Hematopoietic multipotent progenitor cell treated with erythropoietin and hydrocortisone succinate and interleukin-3 and kit ligand, for 4 days (in vitro differentiated cells): ENCODE data around the gene COL27A1.
A peak's percentile ranks its signal among the peaks of the same experiment; 100 is the strongest.

Experiments used
- DNase-seq: peaks from one replicate; pipeline ENCODE4 v3.0.0-alpha.2; 2015

The COL27A1 gene

DNA sequence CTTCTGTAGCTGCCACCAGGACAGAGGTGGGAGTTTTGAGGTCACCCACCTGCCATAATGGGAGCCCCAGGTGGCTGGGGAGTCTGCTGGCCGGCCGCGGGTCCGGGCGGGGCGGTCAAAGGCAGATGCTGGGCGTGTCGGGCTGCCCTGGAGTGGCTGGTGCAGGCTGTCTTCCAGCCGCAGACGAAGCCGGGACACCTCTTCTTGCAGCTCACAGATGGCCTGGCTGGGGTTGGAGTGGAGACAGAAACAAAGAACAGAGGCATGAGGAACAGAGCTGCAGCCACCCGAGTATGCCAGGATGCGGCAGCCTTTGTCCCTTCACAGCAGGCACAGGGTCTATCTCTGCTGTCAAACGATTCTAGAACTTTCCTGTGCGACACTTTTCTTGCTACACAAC lies 192.3 kb downstream of the COL27A1 start:
- no peak for DNase-seq

DNA sequence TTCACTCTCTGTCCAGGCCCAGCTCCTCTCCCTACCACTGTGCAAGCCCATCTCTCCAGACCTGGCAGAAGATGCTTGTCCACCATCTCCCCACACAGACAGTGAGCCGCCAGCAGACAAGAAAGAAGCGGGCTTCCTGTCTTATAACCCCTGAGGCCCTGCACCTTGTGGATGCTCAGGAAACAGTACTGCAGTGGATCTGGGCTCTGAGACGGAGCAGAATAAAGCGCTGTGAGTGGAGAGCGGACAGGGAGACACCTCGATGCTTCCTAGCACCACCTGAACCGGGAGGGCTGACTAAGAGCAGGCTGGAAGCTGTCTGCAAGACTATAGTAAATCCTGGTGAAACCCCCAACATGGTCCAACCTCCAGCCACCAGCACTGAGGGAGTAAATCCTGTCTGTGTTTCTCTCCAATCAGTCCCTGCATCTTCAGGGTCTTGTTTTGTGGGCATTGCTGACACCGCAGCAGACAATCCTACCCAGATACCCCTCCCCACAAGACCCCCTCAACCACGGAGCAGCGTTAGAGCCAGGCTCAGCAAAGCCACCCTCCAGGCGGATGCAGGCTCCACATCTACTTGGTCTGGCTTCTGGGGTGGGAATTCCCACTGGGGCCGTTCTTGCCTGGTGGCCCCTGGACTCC lies 193.0 kb downstream of the COL27A1 start:
- no peak for DNase-seq

DNA sequence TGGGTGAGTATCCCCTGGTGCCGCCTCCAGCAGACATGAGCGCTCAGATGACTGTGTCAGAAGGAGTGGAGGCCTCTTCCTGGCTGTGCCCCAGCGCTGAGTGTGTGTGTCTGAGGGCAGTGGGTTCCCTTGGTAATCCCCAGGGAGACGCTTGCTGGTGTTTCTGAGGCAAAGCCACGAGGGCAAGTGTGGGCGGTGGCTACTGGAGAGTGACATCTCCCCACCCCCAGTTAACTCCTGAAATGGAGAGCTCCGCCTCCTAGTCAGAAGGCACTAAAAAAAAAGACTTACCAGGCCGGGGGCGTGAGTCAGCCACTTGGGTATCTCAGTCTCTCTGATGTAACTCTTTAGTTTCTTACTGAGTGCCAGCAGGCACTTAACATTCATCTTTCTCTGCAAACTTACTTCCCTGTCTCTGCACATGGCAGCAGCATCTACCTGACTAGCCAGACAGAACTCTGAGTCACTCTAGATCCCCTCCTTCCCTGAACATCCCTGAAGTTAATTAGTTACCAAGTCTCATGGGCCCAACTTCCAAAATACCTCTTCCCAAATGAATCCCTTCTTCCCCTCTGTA lies 193.7 kb downstream of the COL27A1 start:
- DNase-seq = peak; percentile 92

DNA sequence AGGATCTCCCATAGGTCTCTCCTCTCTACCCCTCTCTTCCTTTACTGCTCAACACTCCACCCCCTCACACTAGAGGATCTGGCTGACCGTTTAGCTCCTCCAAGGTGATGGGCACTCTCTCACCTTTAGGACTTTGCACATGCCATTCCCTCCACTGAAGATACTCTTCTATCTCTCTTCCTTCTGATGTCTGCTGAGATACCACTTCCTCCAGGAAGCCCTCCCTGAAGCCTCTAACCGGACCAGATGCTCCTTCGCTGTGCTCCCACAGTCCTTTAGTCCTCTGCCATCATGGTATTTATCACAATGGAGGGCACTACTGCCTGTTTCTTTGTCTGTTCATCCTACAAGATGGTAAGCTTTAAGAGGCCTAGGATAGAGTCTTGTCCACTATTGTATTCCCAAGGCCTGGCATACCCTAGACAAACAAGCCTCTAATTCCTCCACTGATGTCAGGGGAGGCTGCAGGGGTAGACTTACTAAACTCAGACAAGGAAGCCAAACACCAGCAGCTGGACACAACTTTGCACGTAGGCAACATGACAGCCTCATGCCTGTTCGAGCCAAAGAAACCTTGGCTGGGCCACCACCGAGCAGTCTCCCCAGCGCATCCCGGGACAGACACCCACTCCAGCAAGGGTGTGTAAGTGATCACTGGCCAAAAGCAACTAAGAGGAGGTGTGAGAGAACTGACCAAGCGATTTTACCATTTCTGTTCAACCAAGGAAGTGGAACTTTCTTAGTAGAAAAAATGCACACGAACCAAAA lies 194.6 kb downstream of the COL27A1 start:
- DNase-seq = no peak

DNA sequence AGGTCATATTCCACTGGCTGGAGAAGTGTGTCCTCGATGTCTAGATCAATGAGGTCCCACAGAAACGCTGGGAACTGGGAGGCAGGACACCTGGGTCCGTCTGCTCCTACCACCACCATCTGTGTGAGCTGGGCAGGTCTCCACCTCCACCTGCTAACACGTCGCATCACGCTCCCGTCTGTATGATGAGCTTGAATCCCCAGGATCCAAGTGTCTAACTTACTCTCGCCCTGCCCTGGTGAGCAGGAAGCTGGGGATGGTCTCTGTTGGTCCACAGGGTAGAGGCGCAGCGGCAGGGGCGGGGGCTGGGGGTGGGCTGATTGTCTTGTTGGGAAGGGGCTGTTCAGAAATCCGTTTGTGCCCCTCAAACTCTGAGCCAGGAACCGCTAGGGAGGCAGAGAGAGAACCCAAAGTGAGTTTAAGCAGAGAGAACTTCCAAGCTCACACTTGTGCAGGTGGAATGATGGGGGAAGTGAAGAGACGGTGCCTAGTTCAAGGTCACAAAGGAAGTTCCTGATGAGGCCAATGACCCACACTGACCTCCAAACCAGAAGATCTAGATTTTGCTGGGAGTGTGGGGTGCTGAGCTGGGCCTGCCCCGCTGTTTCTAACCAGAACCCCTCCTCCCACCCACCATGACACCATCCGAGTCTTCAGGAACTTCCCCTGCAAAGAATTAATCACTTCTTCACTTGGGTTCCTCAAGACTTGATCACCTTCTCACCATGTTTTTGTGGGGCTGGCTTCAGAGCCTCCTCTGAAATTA lies 195.5 kb downstream of the COL27A1 start:
- no peak for DNase-seq

DNA sequence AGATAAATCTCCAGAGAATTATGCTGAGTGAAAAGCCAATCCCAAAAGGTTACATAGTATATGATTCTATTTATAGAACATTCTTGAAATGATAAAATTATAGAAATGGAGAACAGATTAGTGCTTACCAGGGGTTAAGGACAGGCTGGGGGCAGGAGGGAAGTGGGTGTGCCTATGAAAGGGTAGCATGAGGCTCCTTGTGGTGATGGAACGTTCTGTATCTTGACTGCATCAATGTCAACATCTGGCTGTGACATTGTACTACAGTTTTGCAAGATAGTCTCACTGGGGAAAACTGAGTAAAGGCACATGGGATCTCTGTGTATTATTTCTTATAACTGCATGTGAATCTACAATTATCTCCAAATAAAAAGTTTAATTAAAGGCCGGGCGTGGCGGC lies 196.6 kb downstream of the COL27A1 start:
- peak; percentile 52 for DNase-seq

DNA sequence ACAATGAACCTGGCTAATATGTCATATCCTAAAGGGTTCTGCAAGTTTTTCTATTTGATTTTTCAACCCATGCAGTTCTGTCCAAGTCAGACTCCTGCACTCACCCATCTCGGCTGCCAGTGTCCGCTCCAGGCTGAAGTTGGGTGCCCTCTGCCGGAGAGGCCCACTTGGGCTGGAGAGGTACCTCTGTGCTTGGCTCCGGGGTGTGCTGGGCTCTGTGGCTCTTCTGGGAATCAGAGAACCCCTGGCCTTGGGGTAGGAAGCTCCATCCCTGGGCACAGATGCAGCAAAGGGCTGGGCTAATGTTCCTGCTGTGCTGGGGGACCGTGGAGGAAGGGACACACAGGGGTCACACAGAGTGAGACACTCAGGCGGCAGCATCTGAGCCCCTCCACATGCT lies 200.5 kb downstream of the COL27A1 start:
- no peak for DNase-seq

DNA sequence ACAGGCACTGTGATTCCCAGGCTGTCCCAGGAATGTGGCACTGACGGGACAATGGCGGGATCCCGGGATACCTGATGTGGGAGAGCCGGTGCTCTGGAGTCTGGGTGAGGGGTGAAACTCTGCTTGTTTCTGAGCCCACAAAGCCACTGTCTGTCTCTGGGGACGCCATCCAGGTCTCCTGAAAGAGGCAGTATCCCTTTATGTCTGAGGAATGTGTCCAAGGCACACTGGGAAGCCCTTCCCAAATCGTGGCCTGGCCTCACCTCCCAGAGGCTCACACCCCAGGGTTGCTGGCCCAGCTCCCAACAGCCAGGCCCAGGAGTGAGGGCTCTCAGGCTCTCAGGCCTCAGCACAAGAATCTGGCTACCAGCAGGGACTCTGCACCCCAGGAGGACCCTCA lies 201.5 kb downstream of the COL27A1 start:
- DNase-seq = no peak

DNA sequence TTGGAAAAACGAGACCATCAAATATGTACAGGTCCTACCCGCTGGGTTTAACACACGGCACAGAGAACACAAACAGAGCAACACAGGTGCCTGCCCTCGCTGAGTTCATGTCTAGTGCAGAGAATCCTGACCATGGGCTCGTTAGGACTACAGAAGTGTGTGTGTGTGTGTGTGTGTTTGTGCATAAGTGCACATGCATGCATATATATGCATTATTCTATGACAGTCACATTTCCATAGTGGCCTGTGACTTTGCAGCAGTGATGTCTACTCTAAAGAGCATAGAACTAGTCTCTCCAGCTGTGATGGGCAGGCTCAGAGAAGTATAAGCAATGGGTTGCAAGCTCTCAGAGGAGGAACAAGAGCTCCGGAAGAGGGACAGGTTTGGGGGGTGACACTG lies 202.0 kb downstream of the COL27A1 start:
- no peak for DNase-seq

DNA sequence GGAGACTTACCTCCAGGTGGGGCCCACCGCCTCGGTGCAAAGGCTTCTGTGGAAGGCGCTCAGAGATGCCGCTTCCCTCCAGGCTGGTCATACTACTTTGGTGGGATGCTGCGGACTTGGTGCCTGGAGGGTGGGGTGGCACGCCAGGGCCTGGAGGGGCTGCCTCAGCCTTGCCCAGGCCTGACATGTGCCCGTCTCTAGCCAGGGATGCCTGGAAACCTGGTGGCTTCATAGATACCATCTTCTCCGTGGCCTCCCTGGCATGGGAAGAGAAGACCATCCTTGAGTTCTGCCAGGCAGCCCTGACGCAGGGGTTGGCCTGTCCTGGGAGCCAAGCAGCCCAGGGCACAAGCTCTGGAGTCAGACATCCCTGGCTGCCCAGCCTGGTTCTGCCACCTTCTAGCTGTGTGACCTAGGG lies 202.6 kb downstream of the COL27A1 start:
- no peak for DNase-seq

DNA sequence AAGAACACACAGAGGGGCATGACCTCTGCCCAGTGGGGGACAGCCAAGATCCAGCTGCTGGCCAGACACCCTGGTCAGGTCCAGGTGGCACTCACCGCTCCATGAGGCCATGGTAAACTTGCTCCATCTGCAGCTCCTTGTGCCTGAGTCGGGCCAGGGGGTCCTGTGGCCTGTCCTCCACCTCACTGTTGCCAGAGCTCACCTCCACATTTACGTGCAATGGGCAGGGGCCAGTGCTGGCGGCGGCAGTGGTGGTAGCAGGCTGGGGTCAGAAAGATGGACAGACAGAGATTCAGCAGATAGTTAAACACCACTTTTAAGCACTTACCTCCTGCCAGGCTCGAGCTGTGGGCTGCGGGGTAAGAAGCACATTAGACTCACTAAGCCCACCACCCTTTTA lies 204.5 kb downstream of the COL27A1 start:
- DNase-seq = no peak

DNA sequence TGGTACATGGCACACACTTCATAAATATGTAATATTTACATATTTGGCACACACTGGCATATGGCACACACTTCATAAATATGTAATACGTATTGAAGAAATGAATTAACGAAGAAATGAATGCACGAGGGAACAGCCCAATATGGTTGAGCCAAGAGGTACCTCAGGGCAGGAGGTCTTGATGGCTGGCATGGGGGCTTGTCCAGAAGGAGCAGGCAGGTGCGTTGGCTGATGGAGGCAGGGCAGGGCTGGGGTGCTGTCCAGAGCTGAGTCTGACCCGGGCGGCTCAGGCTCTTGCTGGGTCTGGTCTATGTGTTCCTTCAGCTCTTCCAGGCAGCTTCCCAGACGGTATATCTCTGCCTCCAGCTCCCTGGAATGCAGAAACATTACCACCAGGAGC lies 206.2 kb downstream of the COL27A1 start:
- DNase-seq = no peak
